Measurements from ENCODE around the gene C16orf87.

Gene C16orf87

GRCh38 chr16:46833460-46833800, 2.5 kb upstream of the C16orf87 start:
- no peak overlapping the region for H3K4me3 ChIP-seq (ENCODE audit: low read depth, low read length)
- CTCF ChIA-PET, result interaction anchor here (1.4 kb wide), 1 partner anchor 20 kb away, joined by 3 read pairs; no protein-coding TSS in a partner anchor
- DNase-seq (ENCODE audit: low read depth, low spot score), result no peak
- TF ChIP-seq CTCF (IDR thresholded peaks at IDR 0.05; ENCODE audit: insufficient read depth, low read length, missing control alignments), result no peak
- POLR2A ChIA-PET, result no interaction called here

- ChIA-PET POLR2A (interaction anchor here (0.7 kb wide), 1 partner anchor 36 kb away, joined by 5 read pairs; no protein-coding TSS in a partner anchor), CTCF (interaction anchor here (1.0 to 1.4 kb wide), 2 partner anchors 19 to 21 kb away, joined by 3 to 5 read pairs; no protein-coding TSS in a partner anchor)
- no peak overlapping the region for H3K4me3 ChIP-seq (ENCODE audit: low read depth, low read length)
- no peak for DNase-seq (ENCODE audit: low read depth, low spot score)
- TF ChIP-seq CTCF (IDR thresholded peaks at IDR 0.05; ENCODE audit: insufficient read depth, low read length, missing control alignments), result no peak
These were observed 1.9 kb upstream of the C16orf87 start for GRCh38 chr16:46832757-46833459.

GRCh38 chr16:46830417-46830901, 521 bp downstream of the C16orf87 start:
- POLR2A ChIA-PET, result no interaction called here
- CTCF ChIA-PET, result interaction anchor here (1.1 kb wide), 1 partner anchor 78 kb away, joined by 3 read pairs; no protein-coding TSS in a partner anchor
- no peak for DNase-seq (ENCODE audit: low read depth, low spot score)
- H3K4me3 ChIP-seq (ENCODE audit: low read depth, low read length), result peak overlapping the region; percentile 70
- TF ChIP-seq CTCF (IDR thresholded peaks at IDR 0.05; ENCODE audit: insufficient read depth, low read length, missing control alignments), result no peak

GRCh38 chr16:46828943-46829342, 2.0 kb downstream of the C16orf87 start:
- no peak for DNase-seq (ENCODE audit: low read depth, low spot score)
- ChIA-PET CTCF (interaction anchor here (1.0 to 1.5 kb wide), 4 partner anchors 14 to 78 kb away, joined by 3 to 5 read pairs (median 3); no protein-coding TSS in a partner anchor), POLR2A (no interaction called here)
- no peak overlapping the region for H3K4me3 ChIP-seq (ENCODE audit: low read depth, low read length)
- TF ChIP-seq CTCF (IDR thresholded peaks at IDR 0.05; ENCODE audit: insufficient read depth, low read length, missing control alignments), result no peak

DNA sequence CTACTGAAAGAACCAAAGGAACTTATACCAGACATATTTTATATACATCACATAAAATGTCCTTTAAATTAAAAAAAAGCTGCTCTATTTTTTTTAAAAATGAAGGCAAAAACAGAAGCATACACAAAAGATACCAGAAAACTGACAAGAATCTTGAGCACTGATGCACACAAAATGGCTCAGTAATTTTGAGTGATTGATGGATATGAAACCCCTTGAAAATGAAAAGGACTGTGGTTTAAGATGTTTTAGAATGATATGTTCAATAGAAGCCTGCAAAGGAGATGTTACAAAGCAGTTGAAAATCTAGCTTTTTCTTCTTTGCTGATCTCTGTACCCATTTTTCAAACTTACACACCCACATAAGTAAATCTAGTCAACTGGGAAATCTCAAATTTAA, 2.7 kb downstream of the C16orf87 start:
- H3K4me3 ChIP-seq (ENCODE audit: low read depth, low read length), result no peak overlapping the region
- ChIA-PET CTCF (interaction anchor here (1.0 to 1.5 kb wide), 4 partner anchors 14 to 79 kb away, joined by 3 to 5 read pairs (median 3); no protein-coding TSS in a partner anchor), POLR2A (no interaction called here)
- DNase-seq (ENCODE audit: low read depth, low spot score), result no peak
- TF ChIP-seq CTCF (IDR thresholded peaks at IDR 0.05; ENCODE audit: insufficient read depth, low read length, missing control alignments), result no peak

DNA sequence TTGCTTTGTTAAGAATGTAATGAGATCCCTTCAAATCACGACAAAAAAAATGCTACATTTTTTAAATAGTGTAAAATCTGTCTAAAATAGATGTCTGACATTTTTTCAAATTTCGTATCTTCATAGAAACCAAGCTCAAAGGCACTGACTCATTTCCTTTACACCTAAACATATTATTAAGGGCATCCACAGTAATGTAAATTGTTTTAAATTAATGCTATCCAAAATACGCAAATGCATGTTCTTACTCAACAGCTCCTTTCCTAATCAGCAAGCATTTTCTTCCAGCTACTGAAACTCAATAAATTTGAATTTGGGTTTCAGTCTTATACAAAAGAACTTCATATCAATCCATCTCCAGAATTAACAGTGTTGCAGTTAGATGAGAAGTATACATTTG, 4.3 kb downstream of the C16orf87 start:
- DNase-seq (ENCODE audit: low read depth, low spot score), result no peak
- no peak for TF ChIP-seq CTCF (IDR thresholded peaks at IDR 0.05; ENCODE audit: insufficient read depth, low read length, missing control alignments)
- ChIA-PET CTCF (interaction anchor here (0.7 to 1.0 kb wide), 2 partner anchors 26 to 198 kb away, joined by 3 to 4 read pairs; no protein-coding TSS in a partner anchor), POLR2A (no interaction called here)
- H3K4me3 ChIP-seq (ENCODE audit: low read depth, low read length), result no peak overlapping the region

Data from AG04449 (cell line).